ENCODE data around the gene HMG20A. TPM values are rescaled to one million over a fixed set of nuclear protein-coding genes. Genes with fewer than 3 reads are reported as not detected.
"Not testable (repeated sequence)": the region's sequence is repeated elsewhere in the genome, so short reads cannot be mapped to it uniquely, and the experiment has no call there.

Gene HMG20A
- total RNA-seq, 4 donors from 2014 or later, result 39.6 to 65.1 (median 49.7) TPM

GRCh38 chr15:77400258-77400657, 20.4 kb upstream of the HMG20A start:
- no peak for DNase-seq (ENCODE audit: low spot score in 2 of 2)
- 98 to 100% methylated on average over 1 of the region's 1 CpG for WGBS, 2 donors
- Histone ChIP-seq H3K36me3 (peaks cover 0 to 16% (median 0%) of the 10 kb centered on the region in 3 donors), H3K27ac (no peak overlapping the region), H3K4me3 (no peak overlapping the region), H3K27me3 (no peaks in the 10 kb centered on the region), H3K9me3 (peaks cover 0 to 52% (median 19%) of the 10 kb centered on the region in 4 donors), H3K4me1 (peaks cover 0 to 32% (median 6%) of the 10 kb centered on the region in 4 donors)
- TF ChIP-seq EP300 (IDR thresholded peaks at IDR 0.05) (no peak), POLR2A (IDR thresholded peaks at IDR 0.05) (no peak), CTCF (IDR thresholded peaks at IDR 0.05) (no peak)

DNA sequence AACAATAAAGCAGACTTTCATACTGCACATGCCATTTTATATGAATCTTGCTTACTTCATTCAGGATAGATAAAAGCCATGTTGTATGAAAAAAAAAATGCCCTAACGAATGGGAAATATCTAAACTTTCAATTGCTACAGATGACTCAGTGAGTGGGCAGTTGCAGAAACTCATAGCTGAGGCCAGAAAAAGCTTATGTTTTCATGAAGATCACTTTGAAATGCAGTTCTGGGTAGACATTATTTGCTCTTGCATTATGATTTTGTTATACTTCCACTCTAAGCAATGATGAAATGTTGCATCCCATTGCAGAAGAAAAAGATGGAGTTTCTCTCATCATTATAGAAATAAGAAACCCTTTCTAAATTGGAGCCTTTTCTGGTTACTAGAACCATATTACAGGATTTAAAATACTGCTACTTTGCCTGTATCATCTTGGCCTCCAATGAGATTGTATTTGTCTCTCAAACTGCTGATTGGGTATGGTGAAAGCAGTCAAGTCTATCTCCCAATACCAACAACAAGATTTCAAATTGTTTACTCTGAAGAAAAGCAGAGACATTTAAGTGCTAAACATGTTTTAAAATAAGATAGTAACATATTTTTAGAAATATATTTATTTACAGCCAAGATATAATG, 17.8 kb upstream of the HMG20A start:
- Histone ChIP-seq H3K4me1 (peaks cover 0 to 32% (median 6%) of the 10 kb centered on the region in 4 donors), H3K27ac (no peak overlapping the region), H3K36me3 (peaks cover 0 to 15% (median 0%) of the 10 kb centered on the region in 3 donors), H3K9me3 (peaks cover 0 to 28% (median 8%) of the 10 kb centered on the region in 4 donors), H3K27me3 (no peaks in the 10 kb centered on the region), H3K4me3 (no peak overlapping the region)
- 15 to 16% methylated on average over 1 of the region's 1 CpG for WGBS, 2 donors
- no peak for DNase-seq (ENCODE audit: low spot score in 2 of 2)
- TF ChIP-seq CTCF (IDR thresholded peaks at IDR 0.05) (no peak), EP300 (IDR thresholded peaks at IDR 0.05) (no peak), POLR2A (IDR thresholded peaks at IDR 0.05) (no peak)

DNA sequence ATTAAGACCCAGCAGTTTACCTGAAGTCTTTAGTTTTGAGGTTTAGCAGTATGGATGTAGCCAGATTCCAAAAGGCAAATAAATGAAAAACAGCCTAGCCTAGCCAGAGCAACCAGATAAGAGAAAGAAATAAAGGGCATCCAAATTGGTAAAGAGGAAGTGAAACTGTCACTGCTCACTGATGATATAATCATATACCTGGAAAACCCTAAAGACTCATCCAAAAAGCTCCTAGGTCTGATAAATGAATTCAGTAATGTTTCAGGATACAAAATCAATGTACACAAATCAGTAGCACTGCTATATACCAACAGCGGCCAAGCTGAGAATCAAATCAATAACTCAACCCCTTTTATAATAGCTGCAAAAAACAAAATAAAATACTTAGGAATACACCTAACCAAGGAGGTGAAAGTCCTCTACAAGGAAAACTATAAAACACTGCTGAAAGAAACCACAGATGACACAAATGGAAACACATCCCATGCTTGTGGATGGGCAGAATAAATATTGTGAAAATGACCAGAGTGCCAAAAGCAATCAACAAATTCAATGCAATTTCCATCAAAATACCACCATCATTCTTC, 14.4 kb upstream of the HMG20A start:
- not testable (repeated sequence) for H3K27me3 ChIP-seq; H3K36me3 ChIP-seq; H3K27ac ChIP-seq; H3K9me3 ChIP-seq; DNase-seq (ENCODE audit: low spot score in 2 of 2); H3K4me3 ChIP-seq
- 90 to 100% methylated on average over 1 of the region's 1 CpG for WGBS, 2 donors
- H3K4me1 ChIP-seq, result peaks cover 0 to 44% (median 13%) of the 10 kb centered on the region in 4 donors

GRCh38 chr15:77406846-77407245, 13.8 kb upstream of the HMG20A start:
- no peaks in the 10 kb centered on the region for H3K27me3 ChIP-seq
- no peak for DNase-seq (ENCODE audit: low spot score in 2 of 2)
- H3K4me3 ChIP-seq, result no peak overlapping the region
- H3K9me3 ChIP-seq, result no peaks in the 10 kb centered on the region
- no peak for TF ChIP-seq CTCF (IDR thresholded peaks at IDR 0.05)
- no peak for TF ChIP-seq EP300 (IDR thresholded peaks at IDR 0.05)
- TF ChIP-seq POLR2A (IDR thresholded peaks at IDR 0.05), result no peak
- H3K36me3 ChIP-seq, result no peaks in the 10 kb centered on the region
- 90 to 93% methylated on average over 4 of the region's 4 CpGs for WGBS, 2 donors
- H3K4me1 ChIP-seq, result peaks cover 0 to 40% (median 12%) of the 10 kb centered on the region in 4 donors
- H3K27ac ChIP-seq, result no peak overlapping the region

- H3K9me3 ChIP-seq, result no peaks in the 10 kb centered on the region
- no peaks in the 10 kb centered on the region for H3K27me3 ChIP-seq
- H3K27ac ChIP-seq, result peak overlapping the region in 1 of 4 donors; percentile 20
- WGBS, 2 donors, result 57 to 68% methylated on average over 4 of the region's 4 CpGs
- no peaks in the 10 kb centered on the region for H3K36me3 ChIP-seq
- H3K4me3 ChIP-seq, result no peak overlapping the region
- peaks cover 0 to 23% (median 7%) of the 10 kb centered on the region in 4 donors for H3K4me1 ChIP-seq
- TF ChIP-seq EP300 (IDR thresholded peaks at IDR 0.05) (peak in 1 of 2 donors; percentile 23), CTCF (IDR thresholded peaks at IDR 0.05) (no peak)
- DNase-seq (ENCODE audit: low spot score in 2 of 2), result peak in 1 of 2 donors; percentile 37
These were observed 11.2 kb upstream of the HMG20A start for GRCh38 chr15:77409259-77410156.

- H3K9me3 ChIP-seq; DNase-seq (ENCODE audit: low spot score in 2 of 2); H3K4me3 ChIP-seq; H3K36me3 ChIP-seq; H3K27me3 ChIP-seq: not testable (repeated sequence)
- peak overlapping the region in 1 of 4 donors; percentile 20 for H3K27ac ChIP-seq
- peaks cover 0 to 24% (median 7%) of the 10 kb centered on the region in 4 donors for H3K4me1 ChIP-seq
- 81 to 82% methylated on average over 7 of the region's 7 CpGs for WGBS, 2 donors
These were observed 10.6 kb upstream of the HMG20A start for GRCh38 chr15:77410157-77410500.
